Left renal pelvis (tissue), 4 donors: ENCODE data around the gene CCDC102A. TPM values are rescaled to one million over a fixed set of nuclear protein-coding genes. Genes with fewer than 3 reads are reported as not detected.
"Not testable (repeated sequence)": the region's sequence is repeated elsewhere in the genome, so short reads cannot be mapped to it uniquely, and the experiment has no call there.

Experiments used
- DNase-seq, 4 donors: peaks; one replicate each; pipeline ENCODE4 v3.0.0-alpha.2; 2013; ENCODE audit warnings: low read depth in 4 of 4, low spot score in 3 of 4
- polyA plus RNA-seq, 4 donors: library from polyadenylated mRNA; unstranded; fragments of 120-200 nt; gene quantifications; one replicate each; pipeline ENCODE4 v1.2.1, GENCODE V29; 2013; ENCODE audit not compliant: insufficient read length in 4 of 4

CCDC102A gene
- polyA plus RNA-seq, 4 donors: 13.4 to 33.7 (median 18.6) TPM

- no peak for DNase-seq
These were observed 31.9 kb downstream of the CCDC102A start for GRCh38 chr16:57504491-57504890.

DNA sequence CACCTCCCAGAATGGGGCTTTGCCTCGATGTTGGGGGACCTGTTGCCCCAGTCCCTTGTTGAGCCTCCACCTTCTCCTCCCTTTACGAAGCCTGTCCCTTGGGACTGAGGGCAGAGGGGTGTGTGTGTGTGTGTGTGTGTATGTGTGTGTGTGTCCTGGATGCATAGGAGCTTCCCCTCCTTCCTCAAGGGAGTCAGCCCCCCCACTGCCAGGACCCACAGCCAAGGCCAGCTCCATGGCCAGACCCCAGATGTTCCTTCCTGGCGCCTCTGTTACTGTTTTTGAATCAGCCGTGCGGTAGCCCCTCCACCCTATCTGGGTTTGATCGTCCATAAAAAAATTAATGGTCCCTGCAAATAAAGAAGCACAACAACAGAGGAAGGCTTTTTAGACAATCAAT lies 32.4 kb downstream of the CCDC102A start:
- DNase-seq: no peak

DNA sequence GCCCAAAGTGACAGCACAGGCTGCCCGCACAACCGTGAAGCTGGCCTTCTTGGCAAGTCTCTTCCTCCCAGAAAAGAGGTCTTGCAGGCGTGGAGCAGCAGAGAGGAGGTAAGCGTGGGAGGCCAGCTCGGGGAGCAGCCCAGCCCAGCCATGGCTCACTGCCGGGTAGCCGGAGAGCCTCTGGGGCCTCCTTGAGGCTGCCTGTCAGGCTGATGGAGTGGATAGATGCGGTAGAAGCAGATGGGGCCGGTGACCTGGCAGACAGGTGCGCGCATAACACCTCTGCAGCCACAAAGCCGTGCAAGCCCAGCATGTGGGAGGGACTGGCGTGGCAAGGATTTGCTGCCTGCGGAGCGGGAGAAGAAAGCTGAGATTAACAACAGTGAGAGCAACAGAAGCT lies 33.0 kb downstream of the CCDC102A start:
- no peak for DNase-seq

DNA sequence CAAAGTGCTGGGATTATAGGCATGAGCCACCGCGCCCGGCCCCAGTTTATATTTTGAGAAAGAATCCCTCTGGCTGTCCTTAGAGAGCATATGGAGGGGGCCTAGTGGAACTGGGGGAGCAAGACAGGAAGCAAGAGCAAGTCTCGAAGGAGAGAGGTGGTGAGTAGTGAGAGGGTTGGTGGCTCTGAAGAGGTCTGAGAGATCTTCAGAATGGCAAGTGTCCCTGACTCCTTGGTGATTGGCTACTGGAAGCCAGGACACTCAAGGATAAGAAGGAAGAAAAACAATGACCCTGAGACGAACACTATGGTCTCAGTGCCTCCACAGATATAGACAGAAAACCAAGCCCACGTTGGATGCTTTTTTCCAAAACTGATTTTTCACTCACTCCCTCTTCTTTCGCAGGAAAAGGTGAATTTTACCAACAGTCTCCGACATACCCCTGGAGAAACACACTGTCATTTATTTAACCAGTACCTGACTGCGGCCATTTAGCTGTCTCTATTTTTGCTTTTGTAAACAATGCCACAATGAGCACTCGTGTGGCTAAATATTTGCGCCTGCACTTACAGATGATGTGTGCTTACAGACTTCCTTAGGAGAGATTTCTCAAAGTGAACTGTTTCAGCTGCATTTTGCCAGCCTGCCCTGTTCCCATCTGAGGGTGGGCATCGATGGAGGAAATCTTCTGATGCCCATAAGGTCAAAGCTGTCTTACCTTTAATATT lies 34.2 kb downstream of the CCDC102A start:
- no peak for DNase-seq

DNA sequence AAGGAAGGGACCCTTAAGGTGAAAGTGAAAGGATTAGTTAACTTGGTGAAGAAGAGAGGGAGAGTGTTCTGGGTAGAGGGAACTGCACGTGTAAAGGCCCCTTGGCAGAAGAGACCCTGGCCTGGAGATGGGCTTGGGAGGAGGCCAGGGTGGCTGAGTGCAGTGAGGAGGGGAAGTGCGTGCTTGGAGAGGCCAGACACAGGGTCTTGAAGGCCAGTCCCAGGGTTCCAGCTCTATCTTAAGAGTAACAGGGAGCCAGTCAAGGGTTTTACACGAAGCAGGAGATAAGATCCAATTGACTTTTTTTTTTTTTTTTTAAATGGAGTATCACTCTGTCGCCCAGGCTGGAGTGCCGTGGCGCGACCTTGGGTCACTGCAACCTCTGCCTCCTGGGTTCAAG lies 34.9 kb downstream of the CCDC102A start:
- no peak for DNase-seq

DNA sequence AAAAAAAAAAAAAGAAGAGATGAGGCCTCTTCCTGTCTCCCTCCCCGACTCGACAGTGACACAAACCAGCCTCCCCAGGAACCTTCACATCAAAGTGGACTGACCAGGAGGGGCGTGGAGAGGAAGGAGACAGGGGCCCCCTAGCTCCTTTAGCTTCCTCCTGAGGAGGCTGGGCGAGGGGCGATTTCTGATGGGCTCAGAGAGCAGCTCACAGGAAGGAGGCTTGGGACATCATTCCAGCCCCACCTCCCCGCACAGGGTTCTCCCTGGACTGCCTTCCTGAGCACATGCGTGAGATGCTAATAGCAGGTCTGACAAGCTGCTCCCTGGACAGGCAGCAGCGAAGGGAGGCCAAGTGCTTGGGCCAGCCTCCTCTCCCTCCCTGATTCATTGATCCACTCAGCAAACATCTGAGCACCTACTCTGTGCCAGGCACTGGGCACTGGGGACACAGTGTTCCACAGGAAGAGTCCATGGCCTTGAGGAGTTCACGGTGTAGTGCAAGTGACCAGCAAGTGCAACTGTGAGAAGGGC lies 35.7 kb downstream of the CCDC102A start:
- no peak for DNase-seq

GRCh38 chr16:57499941-57500340 lies 36.4 kb downstream of the CCDC102A start:
- not testable (repeated sequence) for DNase-seq

- DNase-seq: no peak
These were observed 38.3 kb downstream of the CCDC102A start for GRCh38 chr16:57498031-57498430.

DNA sequence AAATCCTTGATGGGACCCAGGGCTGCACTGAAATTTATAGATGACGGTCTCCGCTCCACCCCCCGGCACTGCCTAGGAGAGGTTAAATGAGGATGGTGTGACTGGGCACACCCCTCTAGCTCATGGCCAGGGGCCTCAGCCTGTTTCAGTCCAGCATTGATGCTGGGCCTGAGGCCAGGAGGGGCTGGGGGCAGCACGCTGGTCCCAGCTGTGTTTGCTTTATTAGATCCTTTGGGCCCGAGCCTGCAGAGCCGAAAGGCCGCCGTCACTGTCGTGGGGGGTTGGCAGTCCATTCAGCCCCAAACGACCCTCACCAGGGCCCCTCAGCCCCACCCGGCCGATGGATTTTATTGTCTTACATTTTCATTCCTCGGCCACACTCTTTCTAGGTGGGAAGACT lies 39.2 kb downstream of the CCDC102A start:
- no peak for DNase-seq

DNA sequence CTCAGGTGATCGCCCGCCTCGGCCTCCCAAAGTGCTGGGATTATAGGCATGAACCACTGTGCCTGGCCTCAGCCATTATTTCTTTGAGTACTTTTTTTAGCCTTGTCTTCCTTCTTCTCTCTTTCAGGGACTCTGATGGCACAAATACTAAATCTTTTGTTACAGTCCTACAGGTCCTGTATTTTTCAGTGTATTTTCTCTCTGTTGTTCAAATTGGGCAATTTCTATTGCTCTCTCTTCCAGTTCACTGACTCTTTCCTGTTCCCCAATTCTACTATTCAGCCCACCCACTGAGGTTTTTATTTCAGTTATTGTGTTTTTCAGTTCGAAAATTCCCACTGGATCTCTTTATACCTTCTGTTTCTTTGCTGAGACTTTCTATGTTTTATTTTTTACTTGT lies 42.6 kb downstream of the CCDC102A start:
- no peak for DNase-seq

DNA sequence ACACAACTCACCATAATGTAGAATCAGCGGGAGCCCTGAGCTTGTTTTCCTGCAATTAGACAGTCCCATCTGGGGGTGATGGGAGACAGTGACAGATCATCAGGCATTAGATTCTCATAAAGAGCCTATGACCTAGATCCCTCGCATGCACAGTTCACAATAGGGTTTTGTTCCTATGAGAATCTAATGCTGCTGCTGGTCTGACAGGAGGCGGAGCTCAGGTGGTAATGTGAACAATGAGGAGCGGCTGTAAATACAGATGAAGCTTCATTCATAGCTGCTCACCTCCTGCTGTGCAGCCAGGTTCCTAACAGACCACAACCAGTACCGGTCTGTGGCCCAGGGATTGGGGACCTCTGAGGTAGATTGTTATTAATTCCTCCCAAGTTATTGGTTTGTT lies 47.1 kb downstream of the CCDC102A start:
- DNase-seq: no peak

DNA sequence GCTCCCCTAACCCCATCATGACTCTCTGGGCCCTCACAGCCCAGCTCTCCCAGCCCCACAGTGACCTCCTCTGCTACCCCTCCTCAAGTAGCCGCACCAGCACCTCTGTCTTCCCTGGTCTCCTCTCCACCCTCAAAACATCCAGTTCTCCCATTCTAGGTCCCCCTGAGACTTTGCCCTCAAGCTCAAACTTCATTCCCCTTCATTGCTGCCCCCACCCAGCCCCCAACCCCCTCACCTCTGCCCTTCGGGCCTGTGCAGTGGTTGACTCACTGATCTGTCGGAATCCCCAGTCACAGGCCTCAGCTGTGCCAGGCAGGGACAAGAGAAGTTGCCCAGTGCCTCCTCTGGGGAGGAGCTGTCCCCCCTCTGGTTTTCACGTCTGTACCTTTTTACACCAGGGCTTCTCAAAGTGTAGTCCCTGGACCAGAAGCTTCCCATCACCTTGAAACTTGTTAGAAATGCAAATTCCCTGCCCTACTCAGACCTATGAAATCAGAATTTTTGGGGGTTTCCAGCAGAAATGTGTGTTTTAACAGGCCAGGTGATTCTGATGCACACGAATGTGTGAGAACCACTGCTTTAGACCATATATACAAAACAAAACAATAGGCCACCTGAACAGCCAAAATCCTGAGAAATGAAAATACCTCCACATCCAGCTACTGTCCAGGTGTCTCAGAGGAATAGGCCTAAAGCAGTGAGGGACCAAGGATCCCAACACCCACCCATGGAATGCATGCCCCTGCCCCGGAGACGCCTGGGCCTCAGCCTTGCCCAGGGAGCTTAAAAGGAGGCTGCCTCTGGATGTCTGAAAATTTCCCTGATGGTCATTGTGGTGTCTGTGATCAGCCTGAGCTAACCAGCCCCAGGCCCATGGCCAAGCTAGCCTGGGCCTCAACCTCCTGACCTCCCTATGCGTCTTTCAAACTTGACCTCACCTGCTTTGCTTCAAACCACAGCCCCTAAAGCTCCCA lies 49.2 kb downstream of the CCDC102A start:
- DNase-seq: no peak

DNA sequence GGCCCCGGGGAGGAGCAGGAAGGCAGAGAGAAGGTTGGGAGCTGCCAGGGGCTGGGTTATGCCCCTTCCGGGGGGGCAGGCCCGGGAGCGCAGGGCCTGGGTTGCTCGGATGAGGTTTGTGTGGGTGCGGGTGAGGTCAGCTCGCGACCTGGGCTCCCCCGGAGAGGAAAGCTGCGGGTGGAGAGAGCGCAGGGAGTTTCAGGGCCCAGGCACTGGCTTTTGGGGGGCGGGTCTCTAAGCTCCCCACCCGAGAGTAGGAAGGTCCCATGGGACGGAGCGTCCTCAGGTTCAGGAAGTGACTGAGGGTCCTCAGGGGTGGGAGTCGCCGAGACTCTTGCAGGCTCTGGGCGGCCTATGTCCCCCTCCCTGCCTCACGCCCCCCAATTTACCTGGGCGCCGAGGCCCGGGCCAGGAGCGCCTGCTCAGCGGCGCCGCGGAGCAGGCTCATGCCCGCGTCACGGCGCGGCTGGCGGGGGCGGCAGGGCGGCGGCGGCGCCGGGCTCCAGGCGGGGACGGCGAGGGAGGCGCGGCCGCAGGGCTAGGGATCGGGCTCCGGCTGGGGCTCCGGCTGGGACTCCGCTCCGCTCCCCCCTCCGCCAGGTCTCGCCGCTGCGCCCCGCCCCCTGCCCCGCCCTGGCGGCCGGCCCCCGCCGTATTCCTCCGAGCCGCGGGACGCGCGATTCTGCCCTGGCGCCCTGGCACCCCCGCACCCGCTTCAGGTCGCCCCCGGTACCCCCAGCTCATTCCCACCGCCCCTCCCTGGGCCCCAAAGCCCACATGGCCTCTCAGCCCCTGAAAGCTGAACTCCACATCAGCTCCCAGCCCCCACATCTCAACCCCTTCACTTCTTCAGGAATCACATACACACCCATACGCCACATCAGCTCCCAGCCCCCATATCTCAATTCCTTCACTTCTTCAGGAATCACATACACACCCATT lies 50.2 kb downstream of the CCDC102A start, which contains the start of gene DOK4:
Gene DOK4, minus strand, starts transcription at position 578 of the 942 bp plus-strand sequence. CDS start 6,986 bp downstream, outside the sequence.
- peak in 1 of 4 donors; percentile 47 for DNase-seq

GRCh38 chr16:57485091-57485915 lies 51.1 kb downstream of the CCDC102A start:
- no peak for DNase-seq

GRCh38 chr16:57484515-57485005 lies 51.8 kb downstream of the CCDC102A start:
- DNase-seq: no peak

- no peak for DNase-seq
These were observed 52.5 kb downstream of the CCDC102A start for GRCh38 chr16:57483725-57484514.

DNA sequence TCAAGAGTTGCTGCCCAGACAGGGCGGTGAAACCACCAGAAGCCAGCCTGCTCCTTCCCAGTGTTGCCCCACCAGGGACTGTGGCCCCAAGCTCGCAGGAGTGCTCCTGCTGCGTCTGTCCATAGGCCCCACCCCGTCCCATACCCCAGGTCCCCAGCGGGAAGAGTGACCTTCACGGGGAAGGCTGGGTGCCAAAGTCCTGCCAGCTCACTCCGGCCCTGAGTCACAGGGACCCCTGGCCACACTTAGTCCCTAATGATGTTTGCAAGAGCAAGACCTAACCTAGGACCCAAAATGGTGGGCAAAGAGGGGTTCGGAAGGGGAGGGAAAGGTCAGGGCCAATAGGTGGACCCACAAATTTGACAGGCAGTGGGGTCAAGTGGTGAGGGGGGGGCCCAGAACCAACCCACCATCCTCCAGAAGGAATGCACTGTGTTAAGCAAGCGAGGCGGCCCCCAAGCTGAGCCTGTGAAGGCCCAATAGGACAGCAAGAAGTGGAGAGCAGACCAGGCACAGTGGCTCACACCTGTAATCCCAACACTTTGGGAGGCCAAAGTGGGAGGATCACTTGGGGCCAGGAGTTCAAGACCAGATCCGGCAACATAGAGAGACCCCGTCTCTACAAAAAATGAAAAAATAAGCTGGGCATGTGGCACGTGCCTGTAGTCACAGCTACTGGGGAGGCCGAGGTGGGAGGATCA lies 53.4 kb downstream of the CCDC102A start:
- DNase-seq: no peak

DNA sequence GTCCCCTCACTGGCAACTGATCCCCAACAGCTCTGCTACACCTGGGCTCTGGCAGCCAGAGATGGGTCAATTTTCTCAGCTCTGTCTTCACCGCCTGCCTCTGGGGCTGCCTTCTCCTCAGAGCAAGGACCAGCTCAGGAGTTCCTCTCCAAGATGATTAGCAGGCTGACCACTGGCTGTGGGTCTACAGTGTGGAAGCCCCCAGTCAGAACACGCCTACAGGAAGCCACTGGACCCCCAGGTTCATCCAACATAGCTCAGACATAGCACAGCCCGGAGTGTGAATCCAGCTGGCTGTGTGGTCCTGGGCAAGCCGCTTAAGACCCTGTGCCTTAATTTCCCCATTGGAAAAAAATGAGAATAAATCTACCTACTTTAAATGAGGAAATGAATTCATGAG lies 55.0 kb downstream of the CCDC102A start:
- no peak for DNase-seq
